Measurements from ENCODE around the gene SLC17A2.

DNA sequence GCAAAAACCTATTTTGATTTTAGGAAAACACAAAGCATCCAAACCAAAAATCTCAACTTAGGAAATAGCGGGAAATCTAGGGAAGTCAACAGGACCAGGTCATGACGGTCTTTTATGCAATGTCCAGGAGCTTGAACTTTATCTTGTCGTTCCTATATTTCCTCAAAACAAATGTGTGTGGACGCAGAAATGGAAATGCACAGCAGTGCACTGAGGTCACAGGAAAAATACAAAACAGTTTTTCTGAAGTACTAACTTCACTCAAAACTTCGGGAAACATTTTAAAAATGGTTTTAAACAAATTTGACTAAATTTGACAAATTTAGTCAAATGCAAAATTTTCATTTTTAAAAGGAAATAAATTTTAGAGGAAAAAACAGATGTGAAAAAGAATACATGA is 5.5 kb upstream of the SLC17A2 start:
- TF ChIP-seq, protein P1, sequence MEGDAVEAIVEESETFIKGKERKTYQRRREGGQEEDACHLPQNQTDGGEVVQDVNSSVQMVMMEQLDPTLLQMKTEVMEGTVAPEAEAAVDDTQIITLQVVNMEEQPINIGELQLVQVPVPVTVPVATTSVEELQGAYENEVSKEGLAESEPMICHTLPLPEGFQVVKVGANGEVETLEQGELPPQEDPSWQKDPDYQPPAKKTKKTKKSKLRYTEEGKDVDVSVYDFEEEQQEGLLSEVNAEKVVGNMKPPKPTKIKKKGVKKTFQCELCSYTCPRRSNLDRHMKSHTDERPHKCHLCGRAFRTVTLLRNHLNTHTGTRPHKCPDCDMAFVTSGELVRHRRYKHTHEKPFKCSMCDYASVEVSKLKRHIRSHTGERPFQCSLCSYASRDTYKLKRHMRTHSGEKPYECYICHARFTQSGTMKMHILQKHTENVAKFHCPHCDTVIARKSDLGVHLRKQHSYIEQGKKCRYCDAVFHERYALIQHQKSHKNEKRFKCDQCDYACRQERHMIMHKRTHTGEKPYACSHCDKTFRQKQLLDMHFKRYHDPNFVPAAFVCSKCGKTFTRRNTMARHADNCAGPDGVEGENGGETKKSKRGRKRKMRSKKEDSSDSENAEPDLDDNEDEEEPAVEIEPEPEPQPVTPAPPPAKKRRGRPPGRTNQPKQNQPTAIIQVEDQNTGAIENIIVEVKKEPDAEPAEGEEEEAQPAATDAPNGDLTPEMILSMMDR (IDR thresholded peaks at IDR 0.05) = no peak
- no peak for TF ChIP-seq POLR2A (IDR thresholded peaks at IDR 0.05)

All from Peyer's patch (tissue), 4 donors.